Caki2 (cell line): ENCODE data around the gene RELCH. TPM values are rescaled to one million over a fixed set of nuclear protein-coding genes. Genes with fewer than 3 reads are reported as not detected.

Experiments used
- DNase-seq: peaks from one replicate; pipeline ENCODE4 v3.0.0-alpha.2; 2015; ENCODE audit warnings: low read depth
- in situ Hi-C: cut with HindIII; loops from 2 replicates; pipeline ENCODE4 v1.10.0; 2016; ENCODE audit warnings: low sequenced_read_pairs, low pct_unique_long_range_greater_than_20kb, mixed read lengths
- total RNA-seq: library from RNA; depleted of rRNA; stranded (reverse); fragments of >200 nt; shearing (Covaris generic); gene quantifications from 2 replicates; pipeline ENCODE4 v1.2.3, GENCODE V29; 2014; ENCODE audit warnings: low replicate concordance

RELCH gene
- total RNA-seq, 1 experiment from 2014 or later = 13.9 TPM

GRCh38 chr18:62329691-62330454, 142.8 kb downstream of the RELCH start:
- in situ Hi-C loops = no loop called here
- peak; percentile 68 for DNase-seq

GRCh38 chr18:62330650-62331049, 143.6 kb downstream of the RELCH start:
- in situ Hi-C loops = no loop called here
- no peak for DNase-seq

- in situ Hi-C loops = no loop called here
- DNase-seq = no peak
Observed at GRCh38 chr18:62331581-62332356, 144.7 kb downstream of the RELCH start.

GRCh38 chr18:62332431-62332830, 145.4 kb downstream of the RELCH start:
- DNase-seq = no peak
- in situ Hi-C loops = no loop called here

- DNase-seq = no peak
Observed at GRCh38 chr18:62332964-62333695, 146.1 kb downstream of the RELCH start.

GRCh38 chr18:62334120-62334519, 147.1 kb downstream of the RELCH start:
- in situ Hi-C loops = no loop called here

More at GRCh38 chr18:62332964-62333695, 146.1 kb downstream of the RELCH start:
- in situ Hi-C loops = no loop called here

GRCh38 chr18:62335494-62335893, 148.4 kb downstream of the RELCH start:
- DNase-seq = no peak
- in situ Hi-C loops = no loop called here

More at GRCh38 chr18:62334120-62334519, 147.1 kb downstream of the RELCH start:
- DNase-seq = no peak

GRCh38 chr18:62336618-62337017, 149.6 kb downstream of the RELCH start:
- in situ Hi-C loops = no loop called here
- no peak for DNase-seq

- DNase-seq = no peak
- in situ Hi-C loops = no loop called here
Observed at GRCh38 chr18:62337336-62337735, 150.3 kb downstream of the RELCH start.

GRCh38 chr18:62338446-62339105, 151.5 kb downstream of the RELCH start:
- in situ Hi-C loops = no loop called here
- DNase-seq = no peak

- peak; percentile 44 for DNase-seq
- in situ Hi-C loops = no loop called here
Observed at GRCh38 chr18:62339106-62339988, 152.3 kb downstream of the RELCH start.

GRCh38 chr18:62340996-62341395, 153.9 kb downstream of the RELCH start:
- in situ Hi-C loops = no loop called here
- no peak for DNase-seq

- DNase-seq = no peak
- in situ Hi-C loops = no loop called here
Observed at GRCh38 chr18:62341473-62341872, 154.4 kb downstream of the RELCH start.

- in situ Hi-C loops = no loop called here
- no peak for DNase-seq
Observed at GRCh38 chr18:62342884-62343283, 155.8 kb downstream of the RELCH start.

- DNase-seq = no peak
- in situ Hi-C loops = no loop called here
Observed at GRCh38 chr18:62343316-62343715, 156.3 kb downstream of the RELCH start.

GRCh38 chr18:62345909-62346308, 158.9 kb downstream of the RELCH start:
- DNase-seq = no peak
- in situ Hi-C loops = no loop called here

GRCh38 chr18:62346333-62347088, 159.5 kb downstream of the RELCH start:
- in situ Hi-C loops = no loop called here
- DNase-seq = no peak
